HG02870 (cell line): ENCODE results near the gene UBL4A.
"Not testable (repeated sequence)": the region's sequence is repeated elsewhere in the genome, so short reads cannot be mapped to it uniquely, and the experiment has no call there.

Source experiments
- ATAC-seq: cut with Tn5 transposase; IDR thresholded peaks from one replicate; pipeline ENCODE4 v1.9.1; 2021; ENCODE audit warnings: mild to moderate bottlenecking, moderate library complexity; ENCODE audit not compliant: unreplicated experiment

Gene UBL4A

GRCh38 chrX:154509455-154509854 is 23.0 kb upstream of the UBL4A start:
- ATAC-seq: no peak

- ATAC-seq: no peak
Observed at GRCh38 chrX:154508384-154508745, 21.9 kb upstream of the UBL4A start.

GRCh38 chrX:154507673-154508383 is 21.4 kb upstream of the UBL4A start:
- ATAC-seq: no peak

- ATAC-seq: no peak
Observed at GRCh38 chrX:154506483-154507332, 20.3 kb upstream of the UBL4A start.

GRCh38 chrX:154505734-154506133 is 19.3 kb upstream of the UBL4A start:
- ATAC-seq: no peak

GRCh38 chrX:154502989-154503388 is 16.6 kb upstream of the UBL4A start:
- ATAC-seq: no peak

- ATAC-seq: no peak
Observed at GRCh38 chrX:154502098-154502497, 15.7 kb upstream of the UBL4A start.

- ATAC-seq: not testable (repeated sequence)
Observed at GRCh38 chrX:154501423-154501822, 15.0 kb upstream of the UBL4A start.

- not testable (repeated sequence) for ATAC-seq
Observed at GRCh38 chrX:154496591-154497137, 10.2 kb upstream of the UBL4A start.

- no peak for ATAC-seq
Observed at GRCh38 chrX:154495472-154495922, 9.1 kb upstream of the UBL4A start.

- ATAC-seq: no peak
Observed at GRCh38 chrX:154494715-154495114, 8.3 kb upstream of the UBL4A start.

- peak; percentile 67 for ATAC-seq
Observed at GRCh38 chrX:154490414-154491083, 4.1 kb upstream of the UBL4A start, which contains the start of gene SLC10A3. TSS of gene SLC10A3 (minus strand) at chrX:154490629. CDS start at chrX:154488940, 1,689 bp downstream.

GRCh38 chrX:154490021-154490413 is 3.6 kb upstream of the UBL4A start:
- ATAC-seq: no peak

- no peak for ATAC-seq
Observed at GRCh38 chrX:154489182-154489581, 2.8 kb upstream of the UBL4A start.

GRCh38 chrX:154488336-154489075 is 2.1 kb upstream of the UBL4A start:
- ATAC-seq: no peak

GRCh38 chrX:154487518-154488290 is 1.3 kb upstream of the UBL4A start:
- ATAC-seq: no peak

- ATAC-seq: no peak
Observed at GRCh38 chrX:154486052-154486395, 391 bp downstream of the UBL4A start.

GRCh38 chrX:154485150-154486051 is 1.0 kb downstream of the UBL4A start:
- ATAC-seq: no peak
